ENCODE data around the gene PPIL3.

Gene PPIL3

GRCh38 chr2:200861617-200862155 is 27.2 kb downstream of the PPIL3 start:
- no peak for DNase-seq

- DNase-seq = peak in 18 of 56 donors; percentile 2 to 53 (median 25)
Observed at GRCh38 chr2:200860092-200860795, 28.6 kb downstream of the PPIL3 start.

- no peak for DNase-seq
Observed at GRCh38 chr2:200856806-200857205, 32.1 kb downstream of the PPIL3 start.

- DNase-seq = no peak
Observed at GRCh38 chr2:200852605-200853004, 36.3 kb downstream of the PPIL3 start.

DNA sequence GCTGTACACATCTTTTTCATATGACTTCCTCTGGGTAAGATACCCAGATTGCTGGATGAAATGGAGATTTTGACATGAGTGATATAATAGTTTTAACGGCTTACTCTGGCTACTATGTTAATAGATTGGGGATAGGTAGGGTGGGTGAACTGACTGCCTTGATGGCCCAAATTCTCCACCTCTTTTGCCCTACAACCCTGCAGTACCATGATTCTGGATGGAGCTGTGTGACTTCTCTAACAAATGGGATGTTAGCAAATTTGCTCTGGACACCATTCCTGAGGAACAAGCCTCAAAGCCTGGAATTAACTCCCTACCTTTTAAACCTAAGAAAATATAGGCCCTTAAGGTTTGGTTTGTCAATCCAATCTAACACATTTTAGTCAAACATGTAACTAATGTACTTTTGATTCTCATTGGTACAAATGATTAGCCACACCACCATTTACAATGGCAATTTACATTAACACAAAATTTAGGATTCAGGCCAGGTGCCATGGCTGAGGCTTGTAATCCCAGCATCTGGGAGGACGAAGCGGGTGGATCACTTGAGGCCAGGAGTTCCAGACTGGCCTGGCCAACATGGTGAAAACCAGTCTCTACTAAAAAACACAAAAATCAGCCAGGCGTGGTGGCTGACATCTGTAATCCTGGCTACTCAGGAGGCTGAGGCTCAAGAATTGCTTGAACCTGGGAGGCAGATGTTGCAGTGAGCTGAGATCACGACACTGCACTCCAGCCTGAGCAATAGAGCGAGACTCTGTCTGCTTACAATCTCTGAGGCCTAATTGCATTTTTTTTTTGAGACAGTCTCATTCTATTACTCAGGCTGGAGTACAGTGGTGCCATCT is 37.3 kb downstream of the PPIL3 start:
- no peak for DNase-seq

DNA sequence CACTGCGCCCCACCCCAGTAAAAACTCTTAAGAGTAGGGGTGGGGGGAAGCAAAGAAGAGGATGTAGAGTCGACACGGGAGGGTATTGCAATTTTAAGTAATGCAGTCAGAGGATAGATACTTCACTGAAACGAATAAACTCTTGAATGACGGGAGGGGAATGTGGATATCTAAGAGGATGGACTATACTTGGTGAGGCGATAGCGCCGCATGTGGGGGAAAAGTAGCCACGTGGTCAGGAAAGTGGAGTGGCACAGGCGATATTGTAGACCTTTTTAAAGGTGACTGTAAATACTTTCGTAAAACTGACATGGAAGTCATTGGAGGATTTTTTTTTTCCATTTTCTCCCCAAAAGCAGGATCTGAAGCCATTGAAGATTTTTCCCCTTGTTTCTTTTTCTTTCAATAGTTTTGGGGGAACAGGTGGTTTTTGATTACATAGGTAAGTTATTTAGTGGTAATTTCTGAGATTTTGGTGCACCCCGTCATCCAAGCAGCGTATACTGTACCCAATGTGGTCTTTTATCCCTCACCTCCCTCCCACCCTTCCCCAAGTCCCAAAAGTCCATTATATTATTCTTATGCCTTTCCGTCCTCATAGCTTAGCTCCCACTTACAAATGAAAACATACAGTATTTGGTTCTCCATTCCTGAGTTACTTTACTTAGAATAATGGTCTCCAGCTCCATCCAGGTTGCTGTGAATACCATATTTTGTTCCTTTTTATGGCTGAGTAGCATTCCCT is 38.2 kb downstream of the PPIL3 start:
- no peak for DNase-seq

GRCh38 chr2:200847939-200848338 is 40.9 kb downstream of the PPIL3 start:
- no peak for DNase-seq

GRCh38 chr2:200847269-200847668 is 41.6 kb downstream of the PPIL3 start:
- DNase-seq = no peak

DNA sequence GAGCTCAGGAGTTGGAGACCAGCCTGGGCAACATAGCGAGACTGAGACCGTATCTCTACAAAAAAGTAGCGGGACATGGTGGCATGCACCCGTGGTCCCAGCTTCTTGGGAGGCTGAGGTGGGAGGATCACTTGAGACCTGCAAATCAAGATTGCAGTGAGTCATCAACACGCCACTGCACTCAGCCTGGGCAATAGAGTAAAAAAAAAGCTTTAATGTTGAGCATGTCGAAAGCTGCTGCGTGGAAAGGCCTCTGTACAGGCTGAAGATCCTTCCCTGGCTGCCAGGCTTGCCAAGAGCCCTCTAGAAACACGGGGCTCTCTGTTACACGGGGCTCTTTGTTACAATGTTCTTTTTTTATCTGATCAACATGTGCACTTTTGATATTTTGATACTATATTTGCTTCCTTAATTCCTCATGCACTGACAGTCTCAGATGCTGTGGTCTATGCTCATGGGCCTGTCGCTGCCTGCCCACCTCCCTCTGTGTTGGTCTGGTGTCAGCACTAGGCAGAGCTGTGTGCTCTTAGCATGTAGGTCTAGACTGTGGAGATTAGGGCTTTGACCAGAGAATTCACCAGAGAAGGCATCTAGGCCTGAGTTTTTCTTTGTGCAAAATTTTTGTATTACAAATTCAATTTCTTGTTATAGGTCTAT is 43.1 kb downstream of the PPIL3 start:
- DNase-seq = no peak

GRCh38 chr2:200845194-200845593 is 43.7 kb downstream of the PPIL3 start:
- no peak for DNase-seq

GRCh38 chr2:200843993-200844948 is 44.6 kb downstream of the PPIL3 start:
- DNase-seq = no peak

DNA sequence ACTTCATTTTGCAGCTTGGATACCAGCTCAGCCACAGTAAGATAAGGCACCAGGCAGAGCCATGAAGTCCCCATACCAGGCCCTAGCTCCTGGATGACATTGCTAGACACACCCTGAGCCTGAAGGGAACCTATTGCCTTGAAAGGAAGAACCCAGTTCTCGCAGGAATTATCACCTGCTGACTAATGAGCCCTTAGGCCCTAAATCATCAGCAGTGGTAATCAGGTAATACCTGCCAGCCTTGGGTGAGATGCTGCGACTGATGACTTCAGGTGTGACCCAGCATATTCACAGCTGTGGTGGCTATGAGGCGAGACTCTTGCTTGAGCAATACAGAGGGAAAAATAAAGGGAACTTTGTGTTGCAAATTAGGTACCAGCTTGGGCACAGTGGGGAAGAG is 49.4 kb downstream of the PPIL3 start:
- DNase-seq = no peak

GRCh38 chr2:200834701-200835100 is 54.2 kb downstream of the PPIL3 start:
- DNase-seq = no peak

- DNase-seq = no peak
Observed at GRCh38 chr2:200829258-200829655, 59.6 kb downstream of the PPIL3 start.

DNA sequence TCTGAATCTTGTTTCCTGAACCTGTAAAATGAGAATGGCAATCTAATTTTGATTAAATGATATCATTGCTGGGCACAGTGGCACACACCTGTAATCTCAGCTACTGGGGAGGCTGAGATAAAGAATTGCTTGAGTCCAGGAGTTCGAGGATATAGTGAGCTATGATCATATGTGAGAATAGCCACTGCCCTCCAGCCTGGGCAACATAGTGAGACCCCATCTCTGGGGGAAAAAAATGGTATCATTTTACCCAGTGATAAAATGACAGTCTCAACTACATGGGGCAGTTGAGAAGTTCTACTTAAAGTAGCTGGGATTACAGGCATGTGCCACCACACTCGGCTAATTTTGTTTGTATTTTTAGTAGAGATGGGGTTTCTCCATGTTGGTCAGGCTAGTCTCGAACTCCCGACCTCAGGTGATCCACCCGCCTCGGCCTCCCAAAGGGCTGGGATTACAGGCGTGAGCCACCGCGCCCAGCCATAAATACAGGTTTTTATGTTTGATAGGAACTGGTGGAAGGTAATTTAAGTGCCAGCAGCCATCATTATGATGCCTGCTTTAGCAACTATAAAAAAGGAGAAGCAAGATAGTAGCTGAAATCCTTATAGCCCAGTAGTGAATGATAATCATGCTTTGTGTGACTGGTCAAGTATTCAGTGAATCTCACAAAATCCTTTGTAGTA is 60.2 kb downstream of the PPIL3 start:
- no peak for DNase-seq

DNA sequence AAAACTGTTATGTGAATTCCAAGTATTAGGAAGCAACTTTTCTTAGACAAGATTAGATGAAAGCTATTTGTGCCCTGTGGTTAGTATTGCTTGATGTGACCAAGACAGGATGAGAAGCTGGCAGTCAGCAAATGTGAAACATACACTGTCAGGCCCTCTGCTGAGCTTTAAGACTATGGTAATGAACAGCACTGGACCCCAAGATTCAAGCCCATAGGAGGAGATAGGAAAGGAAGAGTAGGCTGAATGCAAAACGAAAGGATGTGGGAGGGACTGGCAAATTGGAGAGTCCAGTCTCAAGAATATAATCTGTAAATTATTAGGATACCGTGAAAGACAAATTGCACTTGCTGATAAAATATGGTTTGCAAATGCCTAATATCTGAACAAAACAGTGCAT is 60.8 kb downstream of the PPIL3 start:
- no peak for DNase-seq

DNA sequence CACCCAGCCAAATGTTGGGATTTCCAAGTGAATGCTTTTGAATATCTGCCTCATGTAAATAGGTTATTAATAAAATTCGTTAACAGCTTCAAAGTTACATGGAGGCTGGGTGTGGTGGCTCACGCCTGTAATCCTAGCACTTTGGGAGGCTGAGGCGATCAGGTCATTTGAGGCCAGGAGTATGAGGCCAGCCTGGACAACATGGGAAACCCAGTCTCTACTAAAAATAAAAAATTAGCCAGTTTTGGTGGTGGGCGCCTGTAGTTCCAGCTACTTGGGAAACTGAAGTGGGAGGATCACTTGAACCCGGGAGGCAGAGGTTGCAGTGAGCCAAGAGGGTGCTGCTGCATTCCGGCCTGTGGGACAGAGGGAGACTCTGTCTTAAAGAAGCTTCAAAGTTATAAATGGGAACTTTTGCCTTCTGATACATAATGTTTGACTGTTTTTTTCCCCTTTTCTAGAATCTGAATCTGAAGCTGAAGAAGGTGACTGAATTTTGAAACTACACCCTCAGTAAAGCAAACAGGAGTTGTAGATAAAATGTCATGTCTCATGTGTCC is 67.1 kb downstream of the PPIL3 start:
- no peak for DNase-seq

Measured in nucleus accumbens (tissue), 56 donors.